K562 (cell line): ENCODE data around the gene NINJ2. TPM values are rescaled to one million over a fixed set of nuclear protein-coding genes. Genes with fewer than 3 reads are reported as not detected.

ENCODE experiments used
- JUND ChIP-seq, 2 experiments: IDR thresholded peaks; 2 replicates in 1 of 2; 3 replicates in 1 of 2; pipeline ENCODE4 v1.6.1; 2011; ENCODE audit warnings: borderline replicate concordance in 2 of 2, low read depth in 2 of 2, low read length in 2 of 2, improper control_type of control experiment in 1 of 2, missing biosample characterization in 1 of 2, missing genetic modification characterization in 1 of 2, missing genetic modification reagents in 1 of 2
- MGA ChIP-seq: fragments of 450-650 bp; IDR thresholded peaks from 2 replicates; pipeline ENCODE4 v1.6.1; 2016; ENCODE audit warnings: mild to moderate bottlenecking, moderate library complexity
- NCOA2 ChIP-seq, 2 experiments: fragments of 450-650 bp; IDR thresholded peaks; 2 replicates each; pipeline ENCODE4 v1.6.1; 2018; ENCODE audit warnings: mild to moderate bottlenecking in 2 of 2, moderate library complexity in 1 of 2; ENCODE audit not compliant: partially characterized antibody in 2 of 2
- RBM25 ChIP-seq: fragments of 200-400 bp; formaldehyde crosslinking; IDR thresholded peaks from 2 replicates; pipeline ENCODE4 v1.6.1; 2018; ENCODE audit warnings: low read length, low read depth, moderate library complexity; ENCODE audit not compliant: severe bottlenecking
- ZC3H4 ChIP-seq: sonication (generic); formaldehyde crosslinking; IDR thresholded peaks from 2 replicates; pipeline ENCODE4 v1.9.0; 2021; ENCODE audit warnings: missing genetic modification reagents, borderline replicate concordance
- ZNF174 ChIP-seq: fragments of 250-450 bp; sonication (Bioruptor Pico); IDR thresholded peaks from 2 replicates; pipeline ENCODE4 v1.4.0; 2020; ENCODE audit warnings: mild to moderate bottlenecking
- ZNF316 ChIP-seq: fragments of 450-650 bp; IDR thresholded peaks from 2 replicates; pipeline ENCODE4 v1.6.1; 2016
- ZNF384 ChIP-seq: IDR thresholded peaks from 2 replicates; pipeline ENCODE4 v1.6.1; 2012; ENCODE audit warnings: low read depth, low read length, improper control_type of control experiment
- polyA plus RNA-seq, 8 experiments: library from polyadenylated mRNA; depleted of rRNA in 4 of 8; stranded (reverse) in 5 of 8; unstranded in 3 of 8; fragments of >200 nt; fragmentation: Nextera tagmentation in 2 of 8; fragmentation: Illumina TruSeq in 1 of 8; extraction: Ambion mirVana in 2 of 8; extraction: Trizol in 1 of 8; gene quantifications; 2 replicates each; pipeline versions ENCODE4 v1.2.1 to v1.2.3, GENCODE V29; 2011 to 2014; ENCODE audit warnings: inconsistent platforms in 1 of 8, missing spikeins in 1 of 8
- total RNA-seq, 7 experiments: library from RNA; depleted of rRNA in 6 of 7; stranded (reverse); fragments of >200 nt in 6 of 7; fragmentation: Illumina TruSeq in 2 of 7; extraction: Trizol in 2 of 7; gene quantifications; 2 replicates each; pipeline versions ENCODE4 v1.2.1 to v1.2.3, GENCODE V29; 2011 to 2021; ENCODE audit warnings: low replicate concordance in 1 of 7
- TF ChIP-seq, protein P1 (sequence below): conservative IDR thresholded peaks from 2 replicates; pipeline ENCODE4 v1.6.1; 2011; ENCODE audit warnings: low read depth, mild to moderate bottlenecking, low read length; ENCODE audit not compliant: control insufficient read depth
- TF ChIP-seq, protein P2 (sequence below): sonication (generic); formaldehyde crosslinking; IDR thresholded peaks from 2 replicates; pipeline ENCODE4 v1.8.0; 2022; ENCODE audit warnings: mild to moderate bottlenecking, missing genetic modification reagents, borderline replicate concordance

NINJ2 gene
- total and polyA plus RNA-seq, 9 of the 15 experiments (the other 6 are each of a cell fraction or from before 2014, with no cell fraction given): 2.6 to 16.0 (median 4.5) TPM

DNA sequence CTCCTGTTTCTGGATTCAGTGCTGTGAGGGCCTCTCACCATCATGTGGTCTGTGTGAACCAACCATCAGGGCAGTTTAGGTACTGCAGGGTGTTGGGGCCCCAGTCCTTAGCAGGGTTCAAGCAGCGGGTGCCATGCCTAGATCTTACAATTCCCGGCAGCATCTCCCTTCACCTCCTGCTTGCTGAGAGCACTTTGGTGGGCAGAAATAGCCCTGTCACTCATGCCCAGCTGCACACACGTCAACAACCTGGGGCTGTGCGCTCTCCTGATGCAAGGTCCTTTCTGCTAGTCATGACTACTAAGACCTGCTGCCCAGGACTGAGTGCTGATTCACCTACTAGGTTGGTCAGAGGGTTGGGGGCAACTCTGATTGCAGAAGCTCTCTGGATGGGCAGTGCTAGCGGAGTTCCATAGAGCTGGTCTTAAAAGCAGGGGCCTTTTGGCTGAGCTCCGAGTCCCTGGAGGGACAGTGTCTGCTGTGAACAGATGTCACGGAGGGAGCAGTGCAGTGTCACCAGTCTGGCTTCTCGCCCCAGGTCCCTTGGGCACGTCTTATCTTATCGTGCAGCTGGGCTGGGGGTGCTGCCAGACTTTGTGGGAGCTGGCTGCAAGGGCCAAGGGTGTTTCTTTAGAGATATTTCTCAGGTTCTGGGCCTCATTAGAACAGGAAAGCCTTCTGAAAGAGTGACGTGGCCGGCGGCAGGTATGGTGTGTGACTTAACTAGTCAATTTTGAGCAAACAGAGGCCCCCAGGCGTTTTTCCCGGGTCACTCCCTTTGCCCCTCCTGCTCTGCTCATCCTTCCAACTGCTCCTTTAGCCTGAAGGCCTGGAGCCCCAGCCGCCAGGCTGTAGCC, 71.8 kb downstream of the NINJ2 start (continued):
- no peak for TF ChIP-seq MGA
- TF ChIP-seq ZNF384: no peak
- peak; percentile 73 to 81 for TF ChIP-seq NCOA2 (IDR thresholded peaks at IDR 0.05; ENCODE audit: partially characterized antibody in 2 of 2)
- peak; percentile 63 for TF ChIP-seq JUND (IDR thresholded peaks at IDR 0.05; ENCODE audit: borderline replicate concordance, low read depth, low read length)
- peak; percentile 72; the same call in 1 of the 3 replicates for TF ChIP-seq JUND (tag; IDR thresholded peaks at IDR 0.05; ENCODE audit: borderline replicate concordance, low read depth, low read length)
- no peak for TF ChIP-seq ZNF174 (CRISPR knock-in tag)
- TF ChIP-seq, protein P1, sequence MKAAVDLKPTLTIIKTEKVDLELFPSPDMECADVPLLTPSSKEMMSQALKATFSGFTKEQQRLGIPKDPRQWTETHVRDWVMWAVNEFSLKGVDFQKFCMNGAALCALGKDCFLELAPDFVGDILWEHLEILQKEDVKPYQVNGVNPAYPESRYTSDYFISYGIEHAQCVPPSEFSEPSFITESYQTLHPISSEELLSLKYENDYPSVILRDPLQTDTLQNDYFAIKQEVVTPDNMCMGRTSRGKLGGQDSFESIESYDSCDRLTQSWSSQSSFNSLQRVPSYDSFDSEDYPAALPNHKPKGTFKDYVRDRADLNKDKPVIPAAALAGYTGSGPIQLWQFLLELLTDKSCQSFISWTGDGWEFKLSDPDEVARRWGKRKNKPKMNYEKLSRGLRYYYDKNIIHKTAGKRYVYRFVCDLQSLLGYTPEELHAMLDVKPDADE: peak; percentile 90
- TF ChIP-seq ZNF316: peak; percentile 76
- no peak for TF ChIP-seq ZC3H4 (CRISPR knock-in tag)
- TF ChIP-seq RBM25: no peak
- TF ChIP-seq, protein P2, sequence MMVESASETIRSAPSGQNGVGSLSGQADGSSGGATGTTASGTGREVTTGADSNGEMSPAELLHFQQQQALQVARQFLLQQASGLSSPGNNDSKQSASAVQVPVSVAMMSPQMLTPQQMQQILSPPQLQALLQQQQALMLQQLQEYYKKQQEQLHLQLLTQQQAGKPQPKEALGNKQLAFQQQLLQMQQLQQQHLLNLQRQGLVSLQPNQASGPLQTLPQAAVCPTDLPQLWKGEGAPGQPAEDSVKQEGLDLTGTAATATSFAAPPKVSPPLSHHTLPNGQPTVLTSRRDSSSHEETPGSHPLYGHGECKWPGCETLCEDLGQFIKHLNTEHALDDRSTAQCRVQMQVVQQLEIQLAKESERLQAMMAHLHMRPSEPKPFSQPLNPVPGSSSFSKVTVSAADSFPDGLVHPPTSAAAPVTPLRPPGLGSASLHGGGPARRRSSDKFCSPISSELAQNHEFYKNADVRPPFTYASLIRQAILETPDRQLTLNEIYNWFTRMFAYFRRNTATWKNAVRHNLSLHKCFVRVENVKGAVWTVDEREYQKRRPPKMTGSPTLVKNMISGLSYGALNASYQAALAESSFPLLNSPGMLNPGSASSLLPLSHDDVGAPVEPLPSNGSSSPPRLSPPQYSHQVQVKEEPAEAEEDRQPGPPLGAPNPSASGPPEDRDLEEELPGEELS (CRISPR knock-in tag): no peak
